Left ventricle myocardium inferior (tissue), 1 donor: ENCODE results near the gene LIMS2. TPM values are rescaled to one million over a fixed set of nuclear protein-coding genes. Genes with fewer than 3 reads are reported as not detected.
A peak's percentile ranks its signal among the peaks of the same experiment; 100 is the strongest.

Source experiments
- DNase-seq: peaks from one replicate; pipeline ENCODE4 v3.0.0-alpha.2; 2020
- H3K27ac ChIP-seq: fragments of 200-600 bp; replicated peaks from 2 replicates; pipeline ENCODE4 v1.8.0; 2021
- H3K27me3 ChIP-seq: fragments of 200-600 bp; 2 replicates; pipeline ENCODE4 v1.8.0; 2021; ENCODE audit warnings: low read depth
- H3K36me3 ChIP-seq: fragments of 200-600 bp; 2 replicates; pipeline ENCODE4 v1.8.0; 2021
- H3K4me1 ChIP-seq: fragments of 200-600 bp; 2 replicates; pipeline ENCODE4 v1.8.0; 2021
- H3K4me3 ChIP-seq: fragments of 200-600 bp; 2 replicates; pipeline ENCODE4 v1.8.0; 2021; ENCODE audit warnings: mild to moderate bottlenecking, moderate library complexity
- H3K9me3 ChIP-seq: fragments of 200-600 bp; replicated peaks from 2 replicates; pipeline ENCODE4 v1.8.0; 2021
- intact Hi-C: fragments of 100-400 bp; cut with micrococcal nuclease; formaldehyde crosslinking; loops from one replicate; pipeline ENCODE4 v1.11.0; 2022
- total RNA-seq: library from RNA; stranded (reverse); fragmentation: NEBNext Ultra II Directional; extraction: Animal tissue kit (Norgen Biotek cat#: 25700); gene quantifications from one replicate; pipeline ENCODE4 v1.2.1, GENCODE V29; 2021
- TF ChIP-seq, protein P1 (sequence below): fragments of 200-600 bp; IDR thresholded peaks from 2 replicates; pipeline ENCODE4 v1.8.0; 2021; ENCODE audit warnings: antibody characterized with exemption, mild to moderate bottlenecking, borderline replicate concordance
- donor health status: DM: no; HTN: yes; CAD: no; lungs with severe emphysema.

The LIMS2 gene
- total RNA-seq, 1 donor from 2014 or later, result 173 TPM

DNA sequence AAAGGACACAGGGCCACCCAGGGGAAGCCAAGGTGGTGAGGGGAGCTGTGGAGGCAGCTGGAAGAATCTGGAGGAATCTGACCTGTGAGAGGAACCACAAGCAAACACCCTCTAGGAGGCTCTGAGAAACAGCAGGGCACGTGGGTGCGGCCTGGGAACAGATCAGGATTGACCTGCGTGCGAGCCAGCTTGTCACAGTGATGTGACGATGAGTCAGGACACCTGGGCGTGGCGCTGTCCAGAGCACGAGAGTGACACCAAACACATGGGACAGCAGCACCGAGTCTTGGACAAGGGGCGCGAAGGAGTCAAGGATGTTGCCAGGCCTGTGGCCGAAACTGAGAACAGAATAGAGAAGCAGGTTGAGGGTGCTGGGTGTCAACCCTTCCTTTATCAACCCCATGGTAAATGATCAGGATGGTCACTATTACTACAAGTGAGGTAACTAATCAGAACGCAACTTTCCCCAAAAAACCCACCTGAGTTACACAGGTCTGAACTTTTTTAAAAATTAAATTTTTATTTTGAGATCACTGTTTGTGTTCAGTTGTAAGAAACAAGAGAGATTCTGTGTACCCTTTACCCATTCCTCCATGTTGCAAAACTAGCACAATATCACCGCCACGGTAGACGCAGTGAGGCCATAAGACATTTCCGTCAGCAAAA is 25.3 kb upstream of the LIMS2 start:
- DNase-seq, result peak; percentile 50
- TF ChIP-seq, protein P1, sequence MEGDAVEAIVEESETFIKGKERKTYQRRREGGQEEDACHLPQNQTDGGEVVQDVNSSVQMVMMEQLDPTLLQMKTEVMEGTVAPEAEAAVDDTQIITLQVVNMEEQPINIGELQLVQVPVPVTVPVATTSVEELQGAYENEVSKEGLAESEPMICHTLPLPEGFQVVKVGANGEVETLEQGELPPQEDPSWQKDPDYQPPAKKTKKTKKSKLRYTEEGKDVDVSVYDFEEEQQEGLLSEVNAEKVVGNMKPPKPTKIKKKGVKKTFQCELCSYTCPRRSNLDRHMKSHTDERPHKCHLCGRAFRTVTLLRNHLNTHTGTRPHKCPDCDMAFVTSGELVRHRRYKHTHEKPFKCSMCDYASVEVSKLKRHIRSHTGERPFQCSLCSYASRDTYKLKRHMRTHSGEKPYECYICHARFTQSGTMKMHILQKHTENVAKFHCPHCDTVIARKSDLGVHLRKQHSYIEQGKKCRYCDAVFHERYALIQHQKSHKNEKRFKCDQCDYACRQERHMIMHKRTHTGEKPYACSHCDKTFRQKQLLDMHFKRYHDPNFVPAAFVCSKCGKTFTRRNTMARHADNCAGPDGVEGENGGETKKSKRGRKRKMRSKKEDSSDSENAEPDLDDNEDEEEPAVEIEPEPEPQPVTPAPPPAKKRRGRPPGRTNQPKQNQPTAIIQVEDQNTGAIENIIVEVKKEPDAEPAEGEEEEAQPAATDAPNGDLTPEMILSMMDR, result no peak
- H3K4me3 ChIP-seq, result peak overlapping the region; percentile 72
- H3K27ac ChIP-seq, result peak overlapping the region; percentile 99
- intact Hi-C loops, result no loop called here
- H3K9me3 ChIP-seq, result no peaks in the 10 kb centered on the region
- H3K4me1 ChIP-seq, result peaks cover 48% of the 10 kb centered on the region
- H3K27me3 ChIP-seq, result no peaks in the 10 kb centered on the region
- peaks cover 1% of the 10 kb centered on the region for H3K36me3 ChIP-seq

DNA sequence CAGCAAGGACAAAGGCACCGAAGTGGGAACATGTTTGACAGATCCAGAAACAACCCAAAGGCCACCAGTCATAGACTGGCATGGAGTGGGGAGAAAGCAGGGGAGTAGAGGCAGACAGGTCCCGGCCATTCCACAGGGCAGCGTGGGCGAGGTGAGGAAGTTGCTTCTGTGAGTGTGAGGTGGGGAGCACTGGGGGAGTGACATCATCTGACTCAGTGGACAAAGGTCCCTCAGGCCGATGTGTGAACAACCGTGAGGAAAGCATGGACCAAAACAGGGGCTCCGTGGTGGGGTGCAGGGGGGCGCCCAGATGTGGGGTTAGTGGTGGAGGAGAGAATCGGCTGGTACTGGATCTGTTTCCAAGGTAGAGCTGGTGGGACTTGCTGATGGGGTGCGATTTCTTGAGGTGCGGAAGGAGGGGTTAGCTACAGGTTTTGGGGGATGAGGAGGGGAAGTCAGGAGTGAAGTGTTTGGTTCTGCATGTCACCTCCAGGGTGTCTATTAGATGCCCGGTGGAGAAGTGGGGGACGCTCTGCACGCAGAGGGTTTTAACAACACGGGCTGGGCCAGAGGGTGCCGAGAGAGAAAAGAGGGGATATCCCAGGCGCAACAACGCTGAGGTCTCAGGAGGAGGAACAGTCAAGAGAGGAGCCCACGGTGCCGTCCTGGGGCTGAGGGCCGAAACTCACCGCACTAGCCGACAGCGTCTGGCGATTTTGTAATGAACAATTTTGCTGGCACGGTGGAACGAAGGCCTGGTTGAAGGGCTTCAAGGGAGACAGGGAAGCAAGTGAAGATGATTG is 23.4 kb upstream of the LIMS2 start:
- DNase-seq, result no peak
- no peak overlapping the region for H3K4me3 ChIP-seq
- H3K4me1 ChIP-seq, result peaks cover 36% of the 10 kb centered on the region
- no peaks in the 10 kb centered on the region for H3K9me3 ChIP-seq
- intact Hi-C loops, result no loop called here
- H3K36me3 ChIP-seq, result no peaks in the 10 kb centered on the region
- H3K27me3 ChIP-seq, result no peaks in the 10 kb centered on the region
- TF ChIP-seq, protein P1, result no peak
- H3K27ac ChIP-seq, result no peak overlapping the region

DNA sequence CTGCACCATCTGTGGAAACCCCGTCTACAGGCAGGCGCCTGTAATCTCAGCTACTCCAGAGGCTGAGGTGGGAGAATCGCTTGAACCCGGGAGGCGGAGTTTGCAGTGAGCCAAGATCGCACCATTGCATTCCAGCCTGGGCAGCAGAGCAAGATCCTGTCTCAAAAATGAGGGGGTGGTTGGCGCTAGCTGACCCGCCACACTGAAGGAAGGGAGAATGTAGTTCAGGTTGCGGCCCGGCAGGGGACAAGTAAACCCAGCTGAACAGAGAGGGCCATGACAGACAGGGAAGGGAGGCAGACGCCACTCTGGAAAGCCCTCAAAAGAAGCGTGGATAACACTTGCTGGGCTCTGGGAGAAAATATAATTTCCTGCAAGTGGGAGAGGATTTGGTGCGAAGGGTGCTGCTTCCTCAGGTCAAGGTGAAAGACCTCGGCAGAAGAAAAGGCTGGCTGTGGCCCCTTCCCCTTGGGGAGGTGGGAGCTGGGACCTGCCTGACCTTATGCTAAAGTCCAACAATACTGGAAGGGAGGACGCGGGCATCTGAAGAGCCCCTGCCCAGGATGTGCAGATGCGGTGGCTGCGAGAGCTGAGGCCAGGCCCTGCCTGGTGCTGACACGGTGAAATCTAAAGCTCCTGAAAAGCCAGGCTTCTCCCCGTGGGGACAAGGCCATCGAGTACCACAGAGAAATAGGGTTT is 22.3 kb upstream of the LIMS2 start:
- Histone ChIP-seq H3K27ac (no peak overlapping the region), H3K9me3 (no peaks in the 10 kb centered on the region), H3K27me3 (no peaks in the 10 kb centered on the region), H3K4me3 (no peak overlapping the region), H3K36me3 (no peaks in the 10 kb centered on the region), H3K4me1 (peaks cover 24% of the 10 kb centered on the region)
- TF ChIP-seq, protein P1, result no peak
- intact Hi-C loops, result no loop called here
- DNase-seq, result no peak

DNA sequence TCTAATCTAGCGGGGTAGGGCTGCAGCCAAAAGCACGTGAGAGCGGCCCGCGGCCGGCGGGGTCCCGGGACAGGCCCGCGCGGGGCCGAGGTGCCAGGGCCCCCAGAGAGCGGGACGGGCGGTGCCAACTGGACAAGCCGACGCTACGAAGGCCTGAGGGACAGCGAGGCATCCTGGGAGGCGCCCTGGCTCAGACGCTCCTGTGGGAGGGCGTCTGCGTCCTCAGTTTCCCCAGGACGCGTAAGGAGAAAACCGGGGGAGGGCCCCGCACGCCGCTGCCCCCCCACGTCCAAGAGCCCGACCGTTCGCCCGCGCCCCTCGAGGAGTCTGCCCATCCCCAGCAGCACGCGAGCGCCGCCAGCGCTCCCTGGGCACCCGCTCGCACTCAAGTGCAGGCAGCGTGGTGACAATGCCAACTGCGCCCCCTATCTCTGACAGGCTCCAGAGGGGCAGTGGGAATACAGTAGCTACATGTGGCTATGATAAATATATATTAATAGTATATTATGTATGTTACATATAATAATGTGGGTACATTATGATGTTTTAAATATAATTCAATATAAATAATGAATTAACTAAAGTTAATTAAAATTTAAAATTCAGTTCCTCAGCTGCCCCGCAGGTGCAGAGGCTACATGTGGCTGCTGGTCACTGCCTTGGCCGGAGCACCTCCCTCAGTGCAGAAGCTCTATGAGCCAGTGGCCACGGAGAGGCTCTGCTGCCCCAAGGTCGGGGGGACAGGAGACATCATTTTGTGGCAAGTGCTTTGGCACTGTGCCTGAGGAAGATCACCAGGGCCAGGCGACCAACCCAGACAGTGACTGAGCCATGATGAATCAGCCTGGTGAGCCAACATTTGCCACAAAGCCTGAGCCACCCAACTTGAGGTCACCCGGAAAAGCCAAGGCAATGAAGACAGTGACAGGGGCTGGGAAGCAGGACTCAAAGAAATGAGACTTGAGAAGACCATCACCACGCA is 20.5 kb upstream of the LIMS2 start:
- H3K27me3 ChIP-seq, result no peaks in the 10 kb centered on the region
- no peaks in the 10 kb centered on the region for H3K36me3 ChIP-seq
- H3K27ac ChIP-seq, result no peak overlapping the region
- DNase-seq, result no peak
- H3K4me3 ChIP-seq, result peak overlapping the region; percentile 61
- intact Hi-C loops, result no loop called here
- TF ChIP-seq, protein P1, result peak; percentile 61
- H3K9me3 ChIP-seq, result peaks cover 7% of the 10 kb centered on the region
- peaks cover 15% of the 10 kb centered on the region for H3K4me1 ChIP-seq

DNA sequence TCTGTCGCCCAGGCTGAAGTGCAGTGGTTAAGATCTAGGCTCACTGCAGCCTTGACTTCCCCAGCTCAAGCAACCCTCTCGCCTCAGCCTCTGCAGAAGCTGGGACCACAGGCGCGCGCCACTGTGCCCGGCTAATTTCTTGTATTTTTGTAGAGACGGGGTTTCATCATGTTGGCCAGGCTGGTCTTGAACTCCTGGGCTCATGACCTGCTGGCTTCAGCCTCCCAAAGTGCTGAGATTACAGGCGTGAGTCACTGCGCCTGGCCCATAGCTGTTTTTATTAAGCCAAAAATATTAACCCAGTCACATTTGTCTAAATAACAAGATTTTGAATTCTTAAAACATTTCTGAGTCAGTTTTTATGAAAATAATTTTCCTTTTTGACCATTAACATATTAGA is 19.7 kb upstream of the LIMS2 start:
- Histone ChIP-seq H3K36me3 (no peaks in the 10 kb centered on the region), H3K4me3 (peak overlapping the region; percentile 61), H3K9me3 (peaks cover 15% of the 10 kb centered on the region), H3K27me3 (no peaks in the 10 kb centered on the region), H3K27ac (no peak overlapping the region), H3K4me1 (peaks cover 9% of the 10 kb centered on the region)
- DNase-seq, result no peak
- TF ChIP-seq, protein P1, result no peak
- intact Hi-C loops, result no loop called here
